T1000 (cell line): ENCODE results near the gene MARCHF6.
"Not testable (repeated sequence)": the region's sequence is repeated elsewhere in the genome, so short reads cannot be mapped to it uniquely, and the experiment has no call there.

Experiments
- DNase-seq: peaks from one replicate; lab custom pipeline; 2025; ENCODE audit warnings: mixed read lengths; lab: John Stamatoyannopoulos, UW

MARCHF6 gene

GRCh38 chr5:10351919-10352318, 1.6 kb upstream of the MARCHF6 start:
- DNase-seq = no peak

GRCh38 chr5:10352430-10353240, 860 bp upstream of the MARCHF6 start:
- no peak for DNase-seq

GRCh38 chr5:10354048-10354872, 765 bp downstream of the MARCHF6 start:
- no peak for DNase-seq

GRCh38 chr5:10355071-10355889, 1.8 kb downstream of the MARCHF6 start:
- DNase-seq = no peak

- DNase-seq = no peak
These were observed 5.5 kb downstream of the MARCHF6 start for GRCh38 chr5:10358999-10359398.

- DNase-seq = no peak
These were observed 7.2 kb downstream of the MARCHF6 start for GRCh38 chr5:10360686-10361085.

- DNase-seq = no peak
These were observed 10.2 kb downstream of the MARCHF6 start for GRCh38 chr5:10363519-10364185.

- DNase-seq = no peak
These were observed 10.7 kb downstream of the MARCHF6 start for GRCh38 chr5:10364186-10364689.

- DNase-seq = no peak
These were observed 12.3 kb downstream of the MARCHF6 start for GRCh38 chr5:10365782-10366181.

GRCh38 chr5:10366310-10367272, 13.1 kb downstream of the MARCHF6 start:
- no peak for DNase-seq

- DNase-seq = no peak
These were observed 14.1 kb downstream of the MARCHF6 start for GRCh38 chr5:10367579-10367978.

GRCh38 chr5:10370931-10371330, 17.4 kb downstream of the MARCHF6 start:
- no peak for DNase-seq

- not testable (repeated sequence) for DNase-seq
These were observed 17.9 kb downstream of the MARCHF6 start for GRCh38 chr5:10371369-10371768.

GRCh38 chr5:10372726-10373709, 19.5 kb downstream of the MARCHF6 start:
- no peak for DNase-seq

GRCh38 chr5:10374046-10375022, 20.8 kb downstream of the MARCHF6 start:
- DNase-seq = no peak

GRCh38 chr5:10375146-10375545, 21.7 kb downstream of the MARCHF6 start:
- not testable (repeated sequence) for DNase-seq

GRCh38 chr5:10376544-10376943, 23.0 kb downstream of the MARCHF6 start:
- DNase-seq = no peak

- no peak for DNase-seq
These were observed 23.6 kb downstream of the MARCHF6 start for GRCh38 chr5:10377081-10377480.
